MCF 10A (cell line): ENCODE results near the gene ARHGAP44. TPM values are rescaled to one million over a fixed set of nuclear protein-coding genes. Genes with fewer than 3 reads are reported as not detected.

Experiments used
- BruUV-seq: library from RNA; stranded (reverse); fragments of 400-500 nt; replicated peaks from 2 replicates; lab custom pipeline; 2021; lab: Mats Ljungman, UMichigan
- CTCF ChIA-PET: fragments of 300-600 bp; sonication (Branson Sonifier 250); formaldehyde crosslinking; extraction: SDS; loops from one replicate; lab custom pipeline; 2021; ENCODE audit warnings: antibody characterized with exemption, inconsistent platforms; lab: Yijun Ruan, JAX
- POLR2A ChIA-PET: fragments of 300-600, 350-650 bp; sonication (Branson Sonifier 250); formaldehyde crosslinking; extraction: SDS; loops from one replicate; lab custom pipeline; 2020; ENCODE audit warnings: antibody characterized with exemption, inconsistent platforms; lab: Yijun Ruan, JAX
- DNase-seq: peaks from one replicate; pipeline ENCODE4 v3.0.0-alpha.2; 2018; ENCODE audit not compliant: unreplicated experiment
- H3K27ac Mint-ChIP-seq: one replicate; pipeline ENCODE4 v1.8.0; 2022; ENCODE audit warnings: mild to moderate bottlenecking, low read depth, mixed read lengths; ENCODE audit not compliant: unreplicated experiment
- H3K27me3 Mint-ChIP-seq: one replicate; pipeline ENCODE4 v1.8.0; 2022; ENCODE audit warnings: mixed read lengths; ENCODE audit not compliant: insufficient read depth, unreplicated experiment
- H3K36me3 Mint-ChIP-seq: one replicate; pipeline ENCODE4 v1.8.0; 2022; ENCODE audit warnings: mild to moderate bottlenecking, moderate library complexity, mixed read lengths; ENCODE audit not compliant: insufficient read depth, unreplicated experiment
- H3K4me1 Mint-ChIP-seq: one replicate; pipeline ENCODE4 v1.8.0; 2022; ENCODE audit warnings: mixed read lengths; ENCODE audit not compliant: insufficient read depth, unreplicated experiment
- H3K4me3 Mint-ChIP-seq: one replicate; pipeline ENCODE4 v1.8.0; 2022; ENCODE audit warnings: mild to moderate bottlenecking, moderate library complexity, mixed read lengths; ENCODE audit not compliant: unreplicated experiment
- H3K9me3 Mint-ChIP-seq: one replicate; pipeline ENCODE4 v1.8.0; 2022; ENCODE audit warnings: mixed read lengths; ENCODE audit not compliant: unreplicated experiment
- intact Hi-C: fragments of 100-400 bp; cut with micrococcal nuclease; formaldehyde crosslinking; loops from 2 replicates; pipeline ENCODE4 v1.14.1; 2022
- total RNA-seq: library from RNA; stranded (reverse); gene quantifications from 2 replicates; pipeline ENCODE4 v1.2.3, GENCODE V29; 2022
- TF ChIP-seq, protein P1 (sequence below): fragments of 200-600 bp; IDR thresholded peaks from one replicate; pipeline ENCODE4 v1.8.0; 2022; ENCODE audit warnings: antibody characterized with exemption, mild to moderate bottlenecking; ENCODE audit not compliant: unreplicated experiment

ARHGAP44 gene
- total RNA-seq, 1 experiment from 2014 or later: 1.3 TPM

DNA sequence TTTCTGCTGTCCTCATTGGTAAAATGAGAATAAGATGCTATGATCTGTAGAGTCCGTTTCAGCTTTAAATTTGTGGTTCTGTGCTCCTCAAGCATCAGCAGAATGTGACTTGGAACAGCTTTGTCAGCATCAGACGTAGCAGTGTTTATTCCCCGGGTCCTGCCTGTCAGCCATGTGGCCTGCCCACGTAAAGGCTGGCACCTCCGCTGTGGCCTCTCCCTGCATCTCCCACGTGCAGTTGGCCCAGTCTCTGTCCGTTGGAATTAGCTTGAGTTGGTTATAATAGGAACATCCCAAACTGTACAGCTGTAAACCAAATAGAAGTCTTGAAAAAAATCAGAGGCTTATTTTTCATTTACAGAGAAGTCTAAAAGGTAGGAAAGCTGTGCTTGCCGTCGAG lies 61.7 kb downstream of the ARHGAP44 start:
- no peak for DNase-seq
- POLR2A ChIA-PET: no interaction called here

DNA sequence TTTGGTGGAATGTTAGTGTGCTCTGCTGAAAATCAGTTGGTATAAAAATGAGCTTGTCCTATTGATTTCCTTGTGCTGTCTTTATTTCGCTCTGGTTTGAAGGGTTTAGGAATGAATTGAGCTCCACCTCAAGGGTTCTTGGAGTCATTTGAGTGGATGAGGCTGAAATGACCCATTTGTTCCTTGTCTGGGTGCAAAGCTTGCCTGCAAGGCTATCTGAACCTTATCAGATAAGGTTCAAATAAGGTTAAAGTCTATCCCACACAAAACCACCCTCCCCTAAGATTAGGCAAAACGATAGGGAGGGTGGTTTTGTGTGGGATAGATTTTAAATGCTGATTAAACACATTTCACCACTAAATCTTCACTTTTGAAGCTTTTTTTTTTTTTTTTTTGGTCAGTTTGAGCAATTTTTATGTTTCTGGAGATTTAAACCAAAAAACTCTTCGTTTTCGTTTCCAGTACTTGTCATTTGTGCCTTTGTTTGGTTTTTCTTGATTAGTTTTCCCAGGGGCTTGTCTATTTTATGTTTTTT lies 62.7 kb downstream of the ARHGAP44 start:
- intact Hi-C loops: no loop called here
- Mint-ChIP-seq H3K27ac (no peak overlapping the region), H3K9me3 (peaks cover 9% of the 10 kb centered on the region), H3K4me1 (no peaks in the 10 kb centered on the region), H3K4me3 (no peak overlapping the region), H3K36me3 (no peaks in the 10 kb centered on the region), H3K27me3 (no peaks in the 10 kb centered on the region)
- POLR2A ChIA-PET: no interaction called here
- DNase-seq: no peak
- TF ChIP-seq, protein P1, sequence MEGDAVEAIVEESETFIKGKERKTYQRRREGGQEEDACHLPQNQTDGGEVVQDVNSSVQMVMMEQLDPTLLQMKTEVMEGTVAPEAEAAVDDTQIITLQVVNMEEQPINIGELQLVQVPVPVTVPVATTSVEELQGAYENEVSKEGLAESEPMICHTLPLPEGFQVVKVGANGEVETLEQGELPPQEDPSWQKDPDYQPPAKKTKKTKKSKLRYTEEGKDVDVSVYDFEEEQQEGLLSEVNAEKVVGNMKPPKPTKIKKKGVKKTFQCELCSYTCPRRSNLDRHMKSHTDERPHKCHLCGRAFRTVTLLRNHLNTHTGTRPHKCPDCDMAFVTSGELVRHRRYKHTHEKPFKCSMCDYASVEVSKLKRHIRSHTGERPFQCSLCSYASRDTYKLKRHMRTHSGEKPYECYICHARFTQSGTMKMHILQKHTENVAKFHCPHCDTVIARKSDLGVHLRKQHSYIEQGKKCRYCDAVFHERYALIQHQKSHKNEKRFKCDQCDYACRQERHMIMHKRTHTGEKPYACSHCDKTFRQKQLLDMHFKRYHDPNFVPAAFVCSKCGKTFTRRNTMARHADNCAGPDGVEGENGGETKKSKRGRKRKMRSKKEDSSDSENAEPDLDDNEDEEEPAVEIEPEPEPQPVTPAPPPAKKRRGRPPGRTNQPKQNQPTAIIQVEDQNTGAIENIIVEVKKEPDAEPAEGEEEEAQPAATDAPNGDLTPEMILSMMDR: no peak
- no TSS peak for BruUV-seq
- CTCF ChIA-PET: interaction anchor here (0.7 kb wide), 1 partner anchor 408 kb away, joined by 3 read pairs; no protein-coding TSS in a partner anchor

More for the DNA sequence above, 61.7 kb downstream of the ARHGAP44 start:
- peaks cover 9% of the 10 kb centered on the region for H3K9me3 Mint-ChIP-seq
- no peaks in the 10 kb centered on the region for H3K36me3 Mint-ChIP-seq
- no peaks in the 10 kb centered on the region for H3K27me3 Mint-ChIP-seq
- H3K27ac Mint-ChIP-seq: no peak overlapping the region
- BruUV-seq: no TSS peak
- TF ChIP-seq, protein P1: no peak
- H3K4me3 Mint-ChIP-seq: no peak overlapping the region
- CTCF ChIA-PET: interaction anchor here (0.6 kb wide), 1 partner anchor 449 kb away, joined by 3 read pairs; no protein-coding TSS in a partner anchor
- intact Hi-C loops: no loop called here
- no peaks in the 10 kb centered on the region for H3K4me1 Mint-ChIP-seq

DNA sequence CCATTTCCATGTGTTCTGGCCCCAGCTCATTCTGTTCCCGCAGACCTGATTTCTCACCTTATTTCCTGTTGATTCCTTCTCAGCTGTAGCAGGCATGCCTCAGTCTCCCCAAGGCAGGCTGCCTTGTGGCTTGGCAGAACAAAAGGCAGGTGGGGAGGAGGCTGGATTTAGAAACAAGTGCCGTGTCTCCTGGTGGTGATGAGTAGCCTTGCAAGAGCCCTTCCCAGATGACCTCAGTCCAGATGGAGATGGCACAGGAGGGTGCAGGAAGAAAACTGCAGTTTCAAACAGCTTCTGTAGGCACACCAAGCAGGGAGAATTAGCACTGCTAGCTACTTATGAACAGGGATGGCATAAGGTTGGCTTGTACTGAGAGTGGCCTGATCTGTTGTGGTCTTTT lies 64.6 kb downstream of the ARHGAP44 start:
- no TSS peak for BruUV-seq
- intact Hi-C loops: no loop called here
- Mint-ChIP-seq H3K9me3 (peaks cover 9% of the 10 kb centered on the region), H3K4me1 (no peaks in the 10 kb centered on the region), H3K27me3 (no peaks in the 10 kb centered on the region), H3K27ac (no peak overlapping the region), H3K4me3 (no peak overlapping the region), H3K36me3 (no peaks in the 10 kb centered on the region)
- ChIA-PET CTCF (no interaction called here), POLR2A (no interaction called here)
- TF ChIP-seq, protein P1: no peak
- DNase-seq: no peak

DNA sequence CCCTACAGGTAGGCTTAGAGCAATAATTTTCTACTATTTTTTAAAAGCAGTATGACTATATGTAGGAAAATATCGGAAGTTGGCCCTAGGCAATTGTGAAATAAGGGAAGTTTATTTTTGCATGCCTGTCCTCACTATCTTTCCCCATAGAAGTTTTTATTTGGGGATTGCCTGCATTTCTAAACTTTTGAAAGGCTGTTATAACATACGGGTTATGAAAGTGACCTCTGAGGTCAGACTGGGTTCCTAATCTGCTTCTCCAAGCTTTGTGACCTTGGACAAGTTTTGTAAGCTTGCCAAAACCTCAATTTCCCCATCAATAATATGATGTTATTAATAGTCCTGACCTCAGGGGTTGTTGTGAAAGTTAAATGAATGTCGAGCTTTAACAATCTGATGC lies 67.1 kb downstream of the ARHGAP44 start:
- no TSS peak for BruUV-seq
- no peak overlapping the region for H3K4me3 Mint-ChIP-seq
- peaks cover 9% of the 10 kb centered on the region for H3K9me3 Mint-ChIP-seq
- POLR2A ChIA-PET: no interaction called here
- intact Hi-C loops: no loop called here
- peak; percentile 9 for DNase-seq
- TF ChIP-seq, protein P1: no peak
- H3K27me3 Mint-ChIP-seq: no peaks in the 10 kb centered on the region
- CTCF ChIA-PET: interaction anchor here (0.5 kb wide), 1 partner anchor 61 kb away, joined by 4 read pairs; no protein-coding TSS in a partner anchor
- H3K36me3 Mint-ChIP-seq: no peaks in the 10 kb centered on the region
- no peak overlapping the region for H3K27ac Mint-ChIP-seq
- H3K4me1 Mint-ChIP-seq: no peaks in the 10 kb centered on the region
